ENCODE results near the gene MAP3K14. TPM values are rescaled to one million over a fixed set of nuclear protein-coding genes. Genes with fewer than 3 reads are reported as not detected.
A peak's percentile ranks its signal among the peaks of the same experiment; 100 is the strongest.

Gene MAP3K14
- total and polyA plus RNA-seq, 2 experiments from 2014 or later: 2.3 to 3.0 TPM

DNA sequence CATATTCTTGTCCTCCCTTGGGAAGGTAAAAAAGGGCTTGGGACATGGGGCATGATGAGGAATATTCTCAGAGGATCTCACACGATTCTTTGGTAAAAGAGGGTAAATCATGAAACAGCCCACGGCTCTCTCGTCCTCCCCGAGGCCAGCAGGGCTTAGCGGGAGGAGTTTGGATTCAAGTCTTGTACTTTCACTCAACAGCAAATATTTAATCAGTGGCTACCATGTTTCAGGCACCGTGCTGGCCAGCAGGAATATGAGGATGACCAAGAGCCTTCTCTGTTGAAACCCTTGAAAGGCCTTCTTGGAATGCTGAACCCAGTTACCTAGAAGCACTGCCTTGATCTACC lies 8.8 kb downstream of the MAP3K14 start:
- no peak for DNase-seq (ENCODE audit: low spot score)
- Histone ChIP-seq H3K4me1 (ENCODE audit: insufficient read depth) (peaks cover 19% of the 10 kb centered on the region), H3K36me3 (replicated peaks; ENCODE audit: insufficient read depth, low read depth) (no peaks in the 10 kb centered on the region), H3K4me3 (no peak overlapping the region), H3K4me2 (no peak overlapping the region), H3K79me2 (peaks cover 65% of the 10 kb centered on the region), H4K20me1 (ENCODE audit: insufficient read depth, poor library complexity, severe bottlenecking) (peaks cover 5% of the 10 kb centered on the region), H3K9me3 (ENCODE audit: low read depth) (no peaks in the 10 kb centered on the region), H3K27ac (peak overlapping the region; percentile 58), H3K9me2 (replicated peaks; ENCODE audit: insufficient read depth) (no peaks in the 10 kb centered on the region), H3K27me3 (no peaks in the 10 kb centered on the region), H2AFZ (no peak overlapping the region)
- TF ChIP-seq, protein P1, sequence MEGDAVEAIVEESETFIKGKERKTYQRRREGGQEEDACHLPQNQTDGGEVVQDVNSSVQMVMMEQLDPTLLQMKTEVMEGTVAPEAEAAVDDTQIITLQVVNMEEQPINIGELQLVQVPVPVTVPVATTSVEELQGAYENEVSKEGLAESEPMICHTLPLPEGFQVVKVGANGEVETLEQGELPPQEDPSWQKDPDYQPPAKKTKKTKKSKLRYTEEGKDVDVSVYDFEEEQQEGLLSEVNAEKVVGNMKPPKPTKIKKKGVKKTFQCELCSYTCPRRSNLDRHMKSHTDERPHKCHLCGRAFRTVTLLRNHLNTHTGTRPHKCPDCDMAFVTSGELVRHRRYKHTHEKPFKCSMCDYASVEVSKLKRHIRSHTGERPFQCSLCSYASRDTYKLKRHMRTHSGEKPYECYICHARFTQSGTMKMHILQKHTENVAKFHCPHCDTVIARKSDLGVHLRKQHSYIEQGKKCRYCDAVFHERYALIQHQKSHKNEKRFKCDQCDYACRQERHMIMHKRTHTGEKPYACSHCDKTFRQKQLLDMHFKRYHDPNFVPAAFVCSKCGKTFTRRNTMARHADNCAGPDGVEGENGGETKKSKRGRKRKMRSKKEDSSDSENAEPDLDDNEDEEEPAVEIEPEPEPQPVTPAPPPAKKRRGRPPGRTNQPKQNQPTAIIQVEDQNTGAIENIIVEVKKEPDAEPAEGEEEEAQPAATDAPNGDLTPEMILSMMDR (IDR thresholded peaks at IDR 0.05; ENCODE audit: poor library complexity): no peak
- TF ChIP-seq EZH2 (IDR thresholded peaks at IDR 0.05; ENCODE audit: borderline replicate concordance) (no peak), EZH2phosphoT487 (IDR thresholded peaks at IDR 0.05; ENCODE audit: low read depth, severe bottlenecking, unreplicated experiment) (no peak)
- 91% methylated on average over 6 of the region's 6 CpGs for WGBS (ENCODE audit: low lambda C conversion rate, missing lambda C conversion rate)

DNA sequence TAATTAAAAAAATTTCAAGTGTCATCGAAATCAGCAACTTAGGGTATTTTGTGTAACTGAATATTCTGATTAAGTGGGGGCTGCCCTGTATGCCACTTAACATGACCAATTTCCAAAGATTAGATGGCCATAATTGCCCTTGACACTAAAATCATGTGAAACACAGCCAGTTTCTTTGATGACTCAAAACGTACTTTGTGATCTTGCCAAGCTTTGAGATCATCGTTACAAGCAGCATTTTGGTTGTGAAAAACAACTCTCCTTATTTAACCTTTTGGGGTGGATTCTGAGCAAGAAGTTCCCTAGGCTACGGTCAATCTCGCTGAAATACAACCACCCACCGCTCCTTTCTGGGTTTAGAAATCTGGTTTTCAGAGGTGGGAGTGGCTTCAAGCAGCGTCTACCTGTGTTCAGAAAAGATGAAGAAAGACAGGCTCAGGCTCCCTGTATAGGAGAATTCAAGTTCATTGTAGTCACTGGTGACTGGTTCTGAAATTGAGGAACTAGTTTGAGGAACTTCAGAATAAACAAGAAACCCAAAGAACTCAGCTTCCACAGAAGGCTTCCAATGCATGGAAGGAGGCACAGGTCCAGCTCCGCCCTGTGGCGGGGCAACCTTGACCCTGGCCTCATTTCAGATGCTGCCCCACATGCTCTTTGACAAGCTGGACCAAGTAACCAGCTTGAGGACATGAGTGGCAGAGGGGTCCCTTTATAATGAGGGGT lies 9.4 kb downstream of the MAP3K14 start:
- Histone ChIP-seq H3K9me2 (replicated peaks; ENCODE audit: insufficient read depth) (no peaks in the 10 kb centered on the region), H3K79me2 (peaks cover 62% of the 10 kb centered on the region), H3K27me3 (no peaks in the 10 kb centered on the region), H3K4me2 (no peak overlapping the region), H3K27ac (peak overlapping the region; percentile 58), H3K4me1 (ENCODE audit: insufficient read depth) (peaks cover 14% of the 10 kb centered on the region), H2AFZ (no peak overlapping the region), H3K9me3 (ENCODE audit: low read depth) (no peaks in the 10 kb centered on the region), H3K36me3 (replicated peaks; ENCODE audit: insufficient read depth, low read depth) (no peaks in the 10 kb centered on the region), H3K4me3 (no peak overlapping the region), H4K20me1 (ENCODE audit: insufficient read depth, poor library complexity, severe bottlenecking) (peaks cover 5% of the 10 kb centered on the region)
- no peak for TF ChIP-seq EZH2phosphoT487 (IDR thresholded peaks at IDR 0.05; ENCODE audit: low read depth, severe bottlenecking, unreplicated experiment)
- TF ChIP-seq, protein P1 (IDR thresholded peaks at IDR 0.05; ENCODE audit: poor library complexity): no peak
- no peak for TF ChIP-seq EZH2 (IDR thresholded peaks at IDR 0.05; ENCODE audit: borderline replicate concordance)
- DNase-seq (ENCODE audit: low spot score): no peak
- WGBS (ENCODE audit: low lambda C conversion rate, missing lambda C conversion rate): 81% methylated on average over 9 of the region's 9 CpGs

DNA sequence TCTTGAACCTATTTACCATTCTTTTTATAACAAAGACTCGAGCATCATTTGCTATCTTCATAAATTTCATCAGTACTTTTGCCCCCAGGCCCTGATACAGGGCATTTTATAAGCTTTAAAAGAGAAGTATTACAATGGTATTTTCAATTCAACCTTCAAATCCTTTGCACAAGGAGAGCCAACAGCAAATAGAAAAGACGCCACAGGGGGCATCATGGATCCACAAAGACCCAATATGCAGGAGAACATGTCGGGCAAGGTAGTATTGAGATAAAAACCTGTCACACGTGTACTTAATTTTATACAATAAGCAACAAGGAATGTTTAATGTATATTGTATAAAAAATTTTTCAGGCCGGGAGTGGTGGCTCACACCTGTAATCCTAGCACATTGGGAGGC lies 10.2 kb downstream of the MAP3K14 start:
- Histone ChIP-seq H3K79me2 (peaks cover 69% of the 10 kb centered on the region), H3K27me3 (no peaks in the 10 kb centered on the region), H3K27ac (no peak overlapping the region), H2AFZ (no peak overlapping the region), H3K9me2 (replicated peaks; ENCODE audit: insufficient read depth) (no peaks in the 10 kb centered on the region), H3K4me1 (ENCODE audit: insufficient read depth) (peaks cover 9% of the 10 kb centered on the region), H4K20me1 (ENCODE audit: insufficient read depth, poor library complexity, severe bottlenecking) (peaks cover 5% of the 10 kb centered on the region), H3K4me3 (no peak overlapping the region), H3K4me2 (no peak overlapping the region), H3K36me3 (replicated peaks; ENCODE audit: insufficient read depth, low read depth) (no peaks in the 10 kb centered on the region), H3K9me3 (ENCODE audit: low read depth) (no peaks in the 10 kb centered on the region)
- no peak for DNase-seq (ENCODE audit: low spot score)
- 82% methylated on average over 5 of the region's 5 CpGs for WGBS (ENCODE audit: low lambda C conversion rate, missing lambda C conversion rate)
- TF ChIP-seq, protein P1 (IDR thresholded peaks at IDR 0.05; ENCODE audit: poor library complexity): no peak
- TF ChIP-seq EZH2 (IDR thresholded peaks at IDR 0.05; ENCODE audit: borderline replicate concordance) (no peak), EZH2phosphoT487 (IDR thresholded peaks at IDR 0.05; ENCODE audit: low read depth, severe bottlenecking, unreplicated experiment) (no peak)
